ENCODE data around the gene PACSIN3.

Gene PACSIN3

DNA sequence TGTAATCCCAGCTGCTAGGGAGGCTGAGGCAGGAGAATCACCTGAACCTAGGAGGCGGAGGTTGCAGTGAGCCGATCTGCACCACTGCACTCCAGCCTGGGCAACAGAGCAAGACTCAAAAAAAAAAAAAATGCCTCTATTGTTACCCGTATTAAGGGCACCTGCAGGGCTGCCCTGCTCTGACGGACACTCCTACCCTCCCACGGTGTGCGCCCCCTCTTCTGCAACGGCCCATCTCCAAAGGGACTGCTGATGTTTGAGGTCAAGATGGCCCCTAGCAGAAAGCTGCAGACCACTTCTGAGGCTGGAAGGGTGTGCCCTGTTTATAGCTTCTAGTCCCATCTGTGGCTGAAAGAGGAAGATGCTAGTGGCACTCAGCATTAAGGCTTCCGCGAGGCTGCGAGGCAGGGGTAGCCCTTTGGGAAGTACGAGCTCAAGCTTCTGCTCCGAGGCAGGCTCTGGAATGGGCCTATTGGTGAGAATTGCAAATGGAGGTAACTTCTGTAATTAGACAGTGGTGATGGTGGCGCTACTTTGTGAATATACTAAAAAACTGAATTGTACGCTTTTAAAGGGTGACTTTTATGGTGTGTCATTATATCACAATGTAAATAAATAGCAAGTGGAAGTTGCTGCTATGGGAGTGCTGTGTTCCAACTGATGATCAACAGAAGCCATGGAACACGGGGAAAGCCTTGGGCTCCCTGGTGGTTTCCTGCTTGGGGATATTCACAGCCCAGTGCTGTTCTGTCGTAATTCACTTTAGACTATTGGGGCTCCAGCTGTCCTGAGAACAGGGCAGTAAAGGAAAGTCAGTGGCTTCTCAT is 33.9 kb downstream of the PACSIN3 start:
- DNase-seq = no peak

DNA sequence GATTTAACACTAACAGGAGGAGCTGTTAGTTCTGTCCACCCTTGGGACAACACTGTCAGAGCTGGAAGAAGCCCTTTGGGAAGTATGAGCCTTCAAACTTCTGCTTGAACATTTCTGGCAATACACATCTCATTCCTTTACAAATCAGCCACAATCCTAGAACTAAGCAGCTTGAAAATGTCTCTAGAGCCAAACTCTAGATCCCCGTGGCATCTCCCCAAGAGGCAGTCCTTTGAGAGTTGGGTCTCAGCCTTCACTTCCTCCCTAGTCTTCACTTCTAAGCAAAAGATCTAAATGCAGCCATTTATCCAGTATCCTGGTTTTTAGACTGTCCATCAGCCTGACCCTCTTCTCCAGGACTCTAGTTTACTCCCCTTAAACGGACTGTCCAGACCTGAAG is 36.5 kb downstream of the PACSIN3 start:
- DNase-seq = no peak

DNA sequence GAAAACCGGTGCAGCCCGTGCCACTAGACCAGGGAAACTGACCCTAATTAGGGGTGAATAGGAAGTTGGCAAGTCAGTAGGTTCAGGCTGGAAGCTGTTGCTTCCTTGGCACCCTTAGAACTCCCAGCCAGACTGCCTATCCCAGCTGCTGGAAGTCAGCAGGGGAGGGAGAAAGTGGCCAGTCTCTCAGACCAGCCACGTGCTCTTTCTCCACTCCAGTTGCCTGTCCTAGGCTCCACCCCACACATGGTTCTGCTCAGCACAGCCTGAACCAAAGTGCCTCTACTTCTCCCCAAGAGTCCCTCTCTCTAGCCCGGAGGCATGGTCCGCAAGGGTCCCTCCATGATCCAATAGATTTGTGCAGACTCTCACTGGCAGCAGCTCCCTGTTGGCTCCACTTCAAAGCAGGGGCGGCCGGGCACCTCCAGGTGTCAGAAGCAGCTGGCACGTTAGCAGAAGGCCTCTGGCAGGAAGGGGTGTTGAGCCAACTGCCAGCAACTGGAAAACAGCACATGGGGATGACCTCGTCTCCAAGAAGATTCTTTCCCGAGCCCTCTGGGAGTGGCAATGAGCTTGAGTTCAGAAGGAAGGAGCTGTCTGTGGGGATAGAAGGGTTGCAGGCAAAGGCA is 37.2 kb downstream of the PACSIN3 start:
- DNase-seq = no peak

DNA sequence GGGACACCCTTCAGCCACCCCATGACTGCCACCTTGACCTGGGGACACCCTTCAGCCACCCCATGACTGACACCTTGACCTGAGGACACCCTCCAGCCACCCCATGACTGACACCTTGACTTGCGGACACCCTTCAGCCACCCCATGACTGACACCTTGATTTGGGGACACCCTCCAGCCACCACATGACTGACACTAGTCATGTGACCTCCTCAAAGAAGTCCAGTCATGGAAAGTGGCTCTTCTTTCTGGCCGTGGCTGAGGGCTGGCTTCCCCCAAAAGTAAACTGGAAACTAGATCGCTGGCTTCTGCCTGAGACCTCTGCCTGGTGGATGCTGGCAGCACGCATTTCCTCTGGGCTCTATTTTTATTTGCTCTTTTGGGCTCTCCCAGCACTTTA is 38.0 kb downstream of the PACSIN3 start:
- DNase-seq = no peak

DNA sequence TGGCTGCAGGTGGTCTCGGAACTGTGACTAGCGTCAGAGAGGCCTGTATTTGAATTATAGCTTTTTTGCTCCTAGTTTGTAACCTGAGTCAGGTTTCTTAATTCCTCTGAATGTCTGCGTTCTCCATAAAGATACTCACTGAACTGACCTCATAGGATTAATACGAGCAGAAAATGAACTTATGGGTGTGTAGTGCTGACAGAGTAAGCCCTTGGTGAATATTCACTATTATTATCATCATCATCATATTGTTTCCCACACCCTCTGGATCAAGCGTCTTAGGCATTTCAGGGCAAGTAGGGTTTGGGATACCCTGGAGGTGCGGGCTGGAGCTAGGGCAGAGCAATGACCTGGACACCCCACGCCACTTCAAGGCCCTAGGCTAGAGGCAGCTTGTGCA is 38.6 kb downstream of the PACSIN3 start:
- DNase-seq = no peak

DNA sequence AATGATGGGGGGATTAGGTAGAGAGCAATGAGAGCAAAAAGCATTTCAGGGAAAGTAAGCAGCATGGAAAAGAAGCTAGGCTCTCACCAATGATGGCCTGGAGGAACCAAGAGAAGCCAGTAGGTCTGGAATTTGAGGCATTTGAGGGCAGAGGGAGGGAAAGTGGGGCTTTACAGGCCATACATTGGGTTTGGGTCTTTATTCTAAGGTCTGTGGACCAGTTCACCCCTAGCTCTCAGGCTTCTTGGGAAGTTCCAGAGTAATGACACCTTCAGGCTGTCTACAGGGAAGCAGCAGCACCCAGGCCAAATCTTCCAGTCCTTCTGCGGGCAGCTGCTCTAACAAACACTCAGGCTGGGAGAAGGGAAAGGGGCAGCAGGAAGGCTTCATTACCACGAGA is 39.0 kb downstream of the PACSIN3 start:
- no peak for DNase-seq

DNA sequence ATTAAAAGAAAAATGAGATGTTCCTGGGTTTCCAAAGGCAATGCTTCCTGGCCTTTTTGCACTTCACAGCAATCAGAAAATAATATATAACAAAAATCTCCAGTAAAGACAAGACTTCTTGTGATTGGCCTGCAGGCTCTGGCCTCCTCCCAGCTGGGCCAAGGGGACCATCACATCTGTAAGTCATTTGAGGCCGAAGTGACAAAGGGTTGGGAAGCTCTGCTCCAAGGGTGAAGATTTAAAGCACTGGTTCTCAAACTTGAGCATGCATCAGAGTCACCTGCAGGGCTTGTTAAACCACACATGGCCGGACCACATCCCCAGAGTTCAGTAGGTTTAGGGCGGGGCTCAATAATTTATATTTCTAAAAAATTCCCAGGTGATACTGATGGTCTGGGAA is 41.7 kb downstream of the PACSIN3 start:
- DNase-seq = no peak

DNA sequence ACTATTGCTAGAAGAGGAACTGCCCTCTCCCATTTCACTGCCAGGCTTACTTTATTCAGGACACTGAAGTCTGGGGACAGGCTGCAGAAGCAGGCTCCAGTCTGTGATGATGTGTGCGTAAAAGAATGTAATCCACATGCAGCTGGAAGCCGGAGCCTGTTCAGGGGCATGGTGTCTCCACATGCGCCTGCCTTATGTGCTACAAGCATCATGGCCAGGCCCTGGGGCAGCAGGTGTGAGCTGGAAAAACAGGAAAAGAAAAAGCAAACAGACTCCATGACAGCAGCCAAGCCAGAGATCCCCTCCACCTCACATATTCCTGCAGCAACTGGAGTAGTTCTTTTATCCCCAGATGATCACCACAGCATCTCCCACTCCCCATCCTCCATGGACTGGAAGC is 42.9 kb downstream of the PACSIN3 start:
- no peak for DNase-seq

DNA sequence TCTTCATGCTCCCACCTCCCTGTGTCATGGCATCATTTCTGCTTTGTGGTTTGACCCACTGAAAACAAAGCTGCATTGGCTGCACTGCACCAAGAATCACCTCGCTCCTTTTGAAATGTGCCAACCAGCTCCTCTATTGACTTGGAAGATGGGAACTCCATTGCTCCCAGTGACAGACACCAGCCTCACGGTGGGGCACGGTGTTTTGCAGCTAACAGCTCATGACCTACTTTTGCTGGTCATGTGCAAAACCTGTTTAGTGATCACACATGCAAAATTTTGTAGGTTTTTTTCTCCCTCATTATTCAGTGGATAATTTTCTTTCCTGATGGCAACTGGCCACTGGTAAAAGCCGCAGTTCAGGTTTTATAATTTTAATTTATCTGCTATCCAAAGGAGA is 46.4 kb downstream of the PACSIN3 start:
- DNase-seq = no peak

DNA sequence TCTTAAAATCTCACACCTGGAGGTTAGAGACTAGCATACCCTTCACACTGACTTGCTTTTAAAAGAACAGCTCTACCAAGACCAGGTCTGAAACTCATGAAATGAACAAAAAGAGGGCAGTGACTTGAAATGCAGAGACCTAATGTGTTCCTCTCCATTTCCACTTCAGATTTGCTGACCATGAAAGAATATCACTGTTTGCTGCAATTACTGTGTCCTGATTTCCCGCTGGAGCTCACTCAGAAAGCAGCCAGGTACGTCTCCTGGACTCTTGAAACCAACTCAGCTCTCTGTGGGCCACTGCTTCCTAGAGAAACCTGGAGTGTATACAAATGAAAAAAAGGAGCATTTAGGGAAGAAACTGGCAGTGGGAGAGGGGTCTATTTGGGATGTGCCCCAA is 48.8 kb downstream of the PACSIN3 start:
- no peak for DNase-seq

DNA sequence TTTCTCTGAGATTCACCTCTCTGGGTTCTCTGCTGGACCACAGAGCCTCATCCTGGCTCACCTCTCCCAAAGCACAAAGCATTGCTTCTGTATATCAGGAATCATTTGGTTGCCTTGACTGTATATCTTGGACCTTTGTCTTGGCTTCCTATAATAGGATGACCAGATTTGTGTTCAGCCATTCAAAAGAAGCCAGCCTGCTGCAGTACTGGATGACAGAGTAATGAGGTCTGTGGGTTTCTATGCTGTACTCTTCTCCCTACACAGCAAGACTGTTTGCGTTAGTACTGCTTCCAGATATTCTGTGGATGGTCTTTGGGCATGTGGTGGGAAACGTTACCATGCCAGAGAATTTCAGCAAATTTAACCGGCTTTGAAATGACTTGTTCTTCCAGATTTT is 49.3 kb downstream of the PACSIN3 start:
- no peak for DNase-seq

DNA sequence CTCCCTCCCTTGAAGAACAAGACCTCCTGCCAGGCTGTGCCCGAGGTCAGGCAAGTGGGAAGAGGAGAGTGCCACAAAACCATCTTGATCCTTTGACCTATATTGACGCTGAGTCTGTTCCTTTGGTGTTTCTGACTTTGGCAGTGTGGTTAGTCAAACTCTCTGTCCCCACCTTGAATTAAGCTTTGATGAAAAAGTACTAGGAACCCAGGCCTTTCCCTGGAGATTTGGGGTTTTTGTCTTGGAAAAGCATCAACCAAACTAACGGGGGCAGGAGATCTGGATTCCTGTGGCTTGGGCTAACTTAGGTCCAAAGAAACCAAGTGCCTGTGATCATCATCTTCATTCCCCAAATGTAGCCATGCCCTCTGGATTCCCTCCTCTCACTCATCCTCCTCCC is 49.9 kb downstream of the PACSIN3 start:
- no peak for DNase-seq

DNA sequence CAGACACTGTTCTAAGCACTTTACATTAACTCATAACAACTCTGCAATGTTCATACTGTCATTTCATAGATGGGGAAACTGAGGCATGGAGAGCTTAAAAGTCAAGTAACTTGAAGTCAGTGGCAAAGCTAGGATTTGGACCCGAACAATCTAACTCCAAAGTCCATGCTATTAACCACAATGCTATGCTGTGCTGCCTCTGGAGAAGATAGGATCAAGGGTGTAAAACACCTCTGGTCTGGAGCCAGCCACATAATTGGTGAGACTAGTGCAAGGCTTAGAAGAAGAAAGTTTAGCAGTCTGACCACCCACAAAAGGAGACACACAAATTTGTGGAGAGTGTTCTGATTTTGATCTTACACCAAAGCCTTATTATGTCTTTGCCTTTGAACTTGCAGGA is 53.3 kb downstream of the PACSIN3 start:
- DNase-seq = no peak

DNA sequence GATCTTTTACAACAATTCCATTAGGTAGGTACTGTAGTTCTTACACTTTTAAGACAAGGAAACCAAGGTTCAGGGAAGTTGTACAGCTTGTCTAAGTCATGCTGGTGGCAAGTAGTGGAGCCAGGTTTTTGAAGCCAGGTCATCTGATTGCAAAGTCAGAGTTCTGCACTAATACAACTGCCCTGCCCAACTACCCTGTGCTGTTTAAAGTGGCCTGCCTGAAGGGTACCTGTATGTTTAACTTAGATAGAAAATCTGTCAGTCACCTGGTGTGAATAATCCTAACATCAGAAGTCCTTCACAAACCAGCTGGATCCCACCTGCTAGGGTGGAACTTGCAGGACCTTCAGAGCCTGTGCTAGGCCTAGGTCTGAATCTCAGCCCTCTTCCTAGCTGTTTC is 53.7 kb downstream of the PACSIN3 start:
- no peak for DNase-seq

DNA sequence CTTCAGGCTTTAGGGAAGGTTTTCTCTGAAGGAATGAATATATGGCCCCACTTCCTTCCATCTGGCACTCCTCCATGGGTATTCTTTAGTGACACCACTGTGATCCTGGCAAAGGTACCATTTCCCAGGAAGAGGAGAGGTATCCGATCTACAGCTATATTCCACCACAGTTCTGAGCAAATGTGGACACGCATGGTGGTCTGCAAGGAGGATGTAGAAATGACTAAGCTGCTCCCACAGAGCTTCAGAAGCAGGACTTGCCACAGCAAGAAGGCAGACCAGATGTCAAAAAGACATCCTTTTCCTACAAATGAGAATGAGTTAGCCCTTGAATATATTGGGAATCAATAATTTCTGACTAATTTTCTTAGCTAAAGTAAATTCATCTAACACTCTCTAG is 55.1 kb downstream of the PACSIN3 start:
- no peak for DNase-seq

DNA sequence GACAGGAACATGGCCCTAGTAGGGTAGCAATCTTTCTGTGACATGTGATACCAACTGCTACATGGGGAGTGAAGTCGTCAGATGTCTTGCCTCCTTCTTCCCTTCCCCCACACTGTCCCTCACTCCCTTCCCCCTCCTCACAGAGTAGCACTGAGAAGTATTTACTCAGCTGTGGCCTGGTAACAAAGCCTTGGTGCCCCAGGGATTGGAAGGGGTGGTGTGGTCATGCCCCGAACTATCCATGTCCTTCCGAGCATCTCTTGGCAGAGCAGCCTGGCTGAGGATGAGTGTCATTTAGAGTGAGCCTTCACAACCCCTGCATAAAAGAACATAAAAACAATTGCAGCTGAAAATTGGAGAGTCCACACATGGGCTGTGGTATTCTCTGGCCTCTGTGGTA is 55.7 kb downstream of the PACSIN3 start:
- no peak for DNase-seq

Data from NK-92 treated with Interleukin-12 subunit alpha and Interleukin-12 subunit beta, amount 100 ng/mL, for 24 hours (cell line).